SK-N-SH (cell line): ENCODE data around the gene ZNF2. TPM values are rescaled to one million over a fixed set of nuclear protein-coding genes. Genes with fewer than 3 reads are reported as not detected.

Source experiments
- CTCF ChIA-PET: fragments of 300-600, 350-600 bp; formaldehyde crosslinking; extraction: SDS; loops from one replicate; lab custom pipeline; 2021; lab: Yijun Ruan, JAX
- POLR2A ChIA-PET: fragments of 350-600 bp; sonication (Branson Sonifier 250); formaldehyde crosslinking; extraction: SDS; loops from one replicate; lab custom pipeline; 2020; ENCODE audit warnings: antibody characterized with exemption, inconsistent platforms; lab: Yijun Ruan, JAX
- DNase-seq: peaks from one replicate; pipeline ENCODE4 v3.0.0; 2012
- H2AFZ ChIP-seq: fragments of 200-600 bp; sonication (generic); 2 replicates; pipeline ENCODE4 v1.8.1; 2016; ENCODE audit warnings: antibody characterized with exemption, mild to moderate bottlenecking, low read depth
- H3F3A ChIP-seq: fragments of 200-600 bp; sonication (generic); replicated peaks from 2 replicates; pipeline ENCODE3; 2016; ENCODE audit warnings: antibody characterized with exemption, mild to moderate bottlenecking; ENCODE audit not compliant: insufficient read depth
- H3K27ac ChIP-seq, 2 experiments: fragments of 200-500 bp in 1 of 2; fragments of 200-600 bp in 1 of 2; sonication (Bioruptor generic) in 1 of 2; sonication (generic), shearing (Covaris generic) in 1 of 2; 2 replicates each; pipeline versions ENCODE4 v1.5.1 to v1.6.1; 2014 to 2016; ENCODE audit warnings: low read depth in 2 of 2, inconsistent platforms in 1 of 2, low read length in 1 of 2, mild to moderate bottlenecking in 1 of 2, mixed read lengths in 1 of 2
- H3K27me3 ChIP-seq: fragments of 200-600 bp; sonication (generic), shearing (Covaris generic); 2 replicates; pipeline ENCODE4 v1.6.1; 2016; ENCODE audit warnings: mixed run types; ENCODE audit not compliant: insufficient read depth
- H3K36me3 ChIP-seq, 2 experiments: fragments of 200-500 bp in 1 of 2; fragments of 200-600 bp in 1 of 2; sonication (Bioruptor generic) in 1 of 2; sonication (generic) in 1 of 2; replicated peaks in 1 of 2; 2 replicates each; pipeline versions ENCODE3 to v1.5.1; 2014 to 2016; ENCODE audit warnings: low read length in 1 of 2, mild to moderate bottlenecking in 1 of 2; ENCODE audit not compliant: insufficient read depth in 2 of 2, control insufficient read depth in 1 of 2
- H3K4me1 ChIP-seq, 2 experiments: fragments of 200-500 bp in 1 of 2; fragments of 200-600 bp in 1 of 2; sonication (Bioruptor generic) in 1 of 2; sonication (generic), shearing (Covaris generic) in 1 of 2; 2 replicates each; pipeline versions ENCODE4 v1.5.1 to v1.6.1; 2014 to 2016; ENCODE audit warnings: low read depth in 1 of 2, low read length in 1 of 2, mixed run types in 1 of 2; ENCODE audit not compliant: insufficient read depth in 2 of 2, control insufficient read depth in 1 of 2
- H3K4me2 ChIP-seq: fragments of 200-600 bp; sonication (generic), shearing (Covaris generic); 2 replicates; pipeline ENCODE4 v1.6.1; 2017; ENCODE audit warnings: mixed run types
- H3K4me3 ChIP-seq, 2 experiments: fragments of 200-500 bp in 1 of 2; fragments of 200-600 bp in 1 of 2; sonication (Bioruptor generic) in 1 of 2; sonication (generic), shearing (Covaris generic) in 1 of 2; 2 replicates each; pipeline versions ENCODE4 v1.5.1 to v1.8.1; 2014 to 2016; ENCODE audit warnings: low read depth in 2 of 2, inconsistent platforms in 1 of 2, low read length in 1 of 2, mild to moderate bottlenecking in 1 of 2, mixed read lengths in 1 of 2, moderate library complexity in 1 of 2
- H3K79me2 ChIP-seq: fragments of 200-600 bp; sonication (generic); 2 replicates; pipeline ENCODE4 v1.8.1; 2017; ENCODE audit warnings: mild to moderate bottlenecking; ENCODE audit not compliant: insufficient read depth
- H3K9ac ChIP-seq: fragments of 200-600 bp; sonication (generic); 2 replicates; pipeline ENCODE4 v1.6.1; 2017; ENCODE audit warnings: mixed run types
- H3K9me2 ChIP-seq: fragments of 200-600 bp; sonication (generic); 2 replicates; pipeline ENCODE4 v1.6.1; 2017; ENCODE audit warnings: mixed run types
- H3K9me3 ChIP-seq: fragments of 200-600 bp; sonication (generic); 2 replicates; pipeline ENCODE4 v1.6.1; 2017; ENCODE audit warnings: mixed run types, mild to moderate bottlenecking, moderate library complexity
- H4K20me1 ChIP-seq: fragments of 200-600 bp; sonication (generic); 2 replicates; pipeline ENCODE4 v1.6.1; 2017; ENCODE audit warnings: mild to moderate bottlenecking, mixed run types; ENCODE audit not compliant: insufficient read depth
- CHD2 ChIP-seq: fragments of 150-350 bp; IDR thresholded peaks from 2 replicates; pipeline ENCODE4 v1.6.1; 2018; ENCODE audit warnings: low read length; ENCODE audit not compliant: partially characterized antibody
- CTCF ChIP-seq: fragments of 200-600 bp; sonication (generic); IDR thresholded peaks from 2 replicates; pipeline ENCODE4 v1.6.1; 2017; ENCODE audit warnings: antibody characterized with exemption, mild to moderate bottlenecking, moderate library complexity
- ELF1 ChIP-seq: IDR thresholded peaks from 2 replicates; pipeline ENCODE4 v1.4.0; 2012
- FOSL2 ChIP-seq: IDR thresholded peaks from 2 replicates; pipeline ENCODE4 v1.4.0; 2012; ENCODE audit warnings: low read depth, mild to moderate bottlenecking, moderate library complexity, borderline replicate concordance
- GABPA ChIP-seq: IDR thresholded peaks from 2 replicates; pipeline ENCODE4 v1.4.0; 2012; ENCODE audit warnings: low read depth, mild to moderate bottlenecking
- RAD21 ChIP-seq: IDR thresholded peaks from 2 replicates; pipeline ENCODE4 v1.6.1; 2012; ENCODE audit warnings: mild to moderate bottlenecking, low read length
- RCOR1 ChIP-seq: fragments of 150-350 bp; IDR thresholded peaks from 2 replicates; pipeline ENCODE4 v1.6.1; 2017; ENCODE audit warnings: antibody characterized with exemption, low read length
- TAF1 ChIP-seq: IDR thresholded peaks from 2 replicates; pipeline ENCODE4 v1.6.1; 2012; ENCODE audit warnings: low read depth, mild to moderate bottlenecking, low read length, moderate library complexity, borderline replicate concordance
- TCF12 ChIP-seq: IDR thresholded peaks from 2 replicates; pipeline ENCODE4 v1.4.0; 2012
- WGBS: methylation state at CpG from one replicate; pipeline ENCODE4 v1.1.6; 2017; ENCODE audit warnings: low lambda C conversion rate; 5-methylcytosine and 5-hydroxymethylcytosine counted together
- polyA plus RNA-seq, 3 experiments: library from polyadenylated mRNA; depleted of rRNA; stranded (reverse); fragments of >200 nt; gene quantifications; 2 replicates each; pipeline ENCODE4 v1.2.3, GENCODE V29; 2012
- TF ChIP-seq, protein P1 (sequence below): fragments of 150-350 bp; IDR thresholded peaks from 2 replicates; pipeline ENCODE4 v1.6.1; 2017; ENCODE audit warnings: antibody characterized with exemption, low read length, low read depth, borderline replicate concordance
- TF ChIP-seq, protein P2 (sequence below): IDR thresholded peaks from 2 replicates; pipeline ENCODE4 v1.4.0; 2012; ENCODE audit warnings: low read depth, borderline replicate concordance
- TF ChIP-seq, protein P3 (sequence below): fragments of 150-350 bp; IDR thresholded peaks from 2 replicates; pipeline ENCODE4 v1.6.1; 2016; ENCODE audit warnings: mild to moderate bottlenecking, low read depth, low read length

ZNF2 gene
- polyA plus RNA-seq, 1 of the 3 experiments (the other 2 are of a cell fraction), result 1.6 TPM

DNA sequence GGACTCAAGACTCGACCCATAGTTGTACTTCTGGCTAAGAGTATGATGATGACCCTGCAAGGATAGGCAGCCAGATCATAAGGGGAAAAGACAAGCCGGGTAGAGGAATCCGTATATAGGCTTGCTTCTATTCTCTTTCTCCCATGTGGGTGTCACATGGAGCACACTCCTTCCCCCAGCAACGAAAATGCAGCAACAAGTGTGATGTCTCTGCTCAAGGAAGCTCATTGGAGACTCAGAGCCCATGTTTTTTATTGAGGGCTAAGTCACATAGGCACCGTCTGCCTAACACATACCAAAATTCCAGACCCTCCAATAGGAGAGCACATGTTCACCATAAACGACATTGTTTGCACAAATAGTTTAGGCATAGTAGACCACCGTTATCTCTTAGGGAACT lies 6.3 kb downstream of the ZNF2 start:
- ChIA-PET POLR2A (no interaction called here), CTCF (no interaction called here)
- Histone ChIP-seq H3K9me3 (no peaks in the 10 kb centered on the region), H3K4me2 (no peak overlapping the region), H3K27me3 (no peaks in the 10 kb centered on the region), H2AFZ (no peak overlapping the region), H3F3A (no peaks in the 10 kb centered on the region), H3K9ac (no peak overlapping the region), H4K20me1 (no peaks in the 10 kb centered on the region), H3K9me2 (no peaks in the 10 kb centered on the region), H3K4me1 (no peaks in the 10 kb centered on the region), H3K79me2 (peaks cover 23% of the 10 kb centered on the region), H3K36me3 (peaks cover 3 to 4% of the 10 kb centered on the region in 2 experiments), H3K27ac (no peak overlapping the region), H3K4me3 (no peak overlapping the region)
- TF ChIP-seq RCOR1 (no peak), GABPA (no peak), CTCF (no peak), TCF12 (no peak), RAD21 (no peak), TAF1 (no peak), FOSL2 (no peak), CHD2 (no peak), ELF1 (no peak)
- TF ChIP-seq, protein P1, sequence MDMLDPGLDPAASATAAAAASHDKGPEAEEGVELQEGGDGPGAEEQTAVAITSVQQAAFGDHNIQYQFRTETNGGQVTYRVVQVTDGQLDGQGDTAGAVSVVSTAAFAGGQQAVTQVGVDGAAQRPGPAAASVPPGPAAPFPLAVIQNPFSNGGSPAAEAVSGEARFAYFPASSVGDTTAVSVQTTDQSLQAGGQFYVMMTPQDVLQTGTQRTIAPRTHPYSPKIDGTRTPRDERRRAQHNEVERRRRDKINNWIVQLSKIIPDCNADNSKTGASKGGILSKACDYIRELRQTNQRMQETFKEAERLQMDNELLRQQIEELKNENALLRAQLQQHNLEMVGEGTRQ, result no peak
- TF ChIP-seq, protein P2, sequence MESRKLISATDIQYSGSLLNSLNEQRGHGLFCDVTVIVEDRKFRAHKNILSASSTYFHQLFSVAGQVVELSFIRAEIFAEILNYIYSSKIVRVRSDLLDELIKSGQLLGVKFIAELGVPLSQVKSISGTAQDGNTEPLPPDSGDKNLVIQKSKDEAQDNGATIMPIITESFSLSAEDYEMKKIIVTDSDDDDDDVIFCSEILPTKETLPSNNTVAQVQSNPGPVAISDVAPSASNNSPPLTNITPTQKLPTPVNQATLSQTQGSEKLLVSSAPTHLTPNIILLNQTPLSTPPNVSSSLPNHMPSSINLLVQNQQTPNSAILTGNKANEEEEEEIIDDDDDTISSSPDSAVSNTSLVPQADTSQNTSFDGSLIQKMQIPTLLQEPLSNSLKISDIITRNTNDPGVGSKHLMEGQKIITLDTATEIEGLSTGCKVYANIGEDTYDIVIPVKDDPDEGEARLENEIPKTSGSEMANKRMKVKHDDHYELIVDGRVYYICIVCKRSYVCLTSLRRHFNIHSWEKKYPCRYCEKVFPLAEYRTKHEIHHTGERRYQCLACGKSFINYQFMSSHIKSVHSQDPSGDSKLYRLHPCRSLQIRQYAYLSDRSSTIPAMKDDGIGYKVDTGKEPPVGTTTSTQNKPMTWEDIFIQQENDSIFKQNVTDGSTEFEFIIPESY, result no peak
- TF ChIP-seq, protein P3, sequence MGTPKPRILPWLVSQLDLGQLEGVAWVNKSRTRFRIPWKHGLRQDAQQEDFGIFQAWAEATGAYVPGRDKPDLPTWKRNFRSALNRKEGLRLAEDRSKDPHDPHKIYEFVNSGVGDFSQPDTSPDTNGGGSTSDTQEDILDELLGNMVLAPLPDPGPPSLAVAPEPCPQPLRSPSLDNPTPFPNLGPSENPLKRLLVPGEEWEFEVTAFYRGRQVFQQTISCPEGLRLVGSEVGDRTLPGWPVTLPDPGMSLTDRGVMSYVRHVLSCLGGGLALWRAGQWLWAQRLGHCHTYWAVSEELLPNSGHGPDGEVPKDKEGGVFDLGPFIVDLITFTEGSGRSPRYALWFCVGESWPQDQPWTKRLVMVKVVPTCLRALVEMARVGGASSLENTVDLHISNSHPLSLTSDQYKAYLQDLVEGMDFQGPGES, result no peak
- WGBS, result 85% methylated on average over 7 of the region's 7 CpGs
- DNase-seq, result no peak
